Measurements from ENCODE around the gene KRTAP10-8.
"Not testable (repeated sequence)": the region's sequence is repeated elsewhere in the genome, so short reads cannot be mapped to it uniquely, and the experiment has no call there.

KRTAP10-8 gene

DNA sequence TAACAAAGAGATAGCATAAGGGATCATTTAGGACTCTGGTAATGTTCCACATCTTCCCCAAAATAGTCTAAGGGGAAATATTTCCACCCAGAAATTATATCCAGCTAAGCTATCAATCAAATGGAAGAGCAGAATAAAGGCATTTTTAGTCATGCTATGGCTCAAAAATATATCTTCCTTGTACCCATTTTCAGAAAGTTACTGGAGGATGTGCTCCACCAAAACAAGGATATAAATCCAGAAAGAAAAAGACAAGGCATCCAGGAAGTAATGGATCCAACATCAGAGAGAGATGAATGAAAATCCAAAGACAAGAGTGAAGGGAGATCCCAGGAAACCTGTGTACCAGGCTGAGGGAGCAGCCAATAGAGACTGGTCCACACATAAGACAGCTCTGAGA, 2.7 kb upstream of the KRTAP10-8 start:
- peaks cover 0 to 21% of the 10 kb centered on the region in 2 donors for H3K27me3 ChIP-seq
- intact Hi-C loops (cut with DNase I; ENCODE audit: low total_unique reads) = no loop called here
- DNase-seq = no peak
- H3K4me1 ChIP-seq = no peaks in the 10 kb centered on the region
- no peak overlapping the region for H3K27ac ChIP-seq
- H3K36me3 ChIP-seq = no peaks in the 10 kb centered on the region
- TF ChIP-seq, protein P1, sequence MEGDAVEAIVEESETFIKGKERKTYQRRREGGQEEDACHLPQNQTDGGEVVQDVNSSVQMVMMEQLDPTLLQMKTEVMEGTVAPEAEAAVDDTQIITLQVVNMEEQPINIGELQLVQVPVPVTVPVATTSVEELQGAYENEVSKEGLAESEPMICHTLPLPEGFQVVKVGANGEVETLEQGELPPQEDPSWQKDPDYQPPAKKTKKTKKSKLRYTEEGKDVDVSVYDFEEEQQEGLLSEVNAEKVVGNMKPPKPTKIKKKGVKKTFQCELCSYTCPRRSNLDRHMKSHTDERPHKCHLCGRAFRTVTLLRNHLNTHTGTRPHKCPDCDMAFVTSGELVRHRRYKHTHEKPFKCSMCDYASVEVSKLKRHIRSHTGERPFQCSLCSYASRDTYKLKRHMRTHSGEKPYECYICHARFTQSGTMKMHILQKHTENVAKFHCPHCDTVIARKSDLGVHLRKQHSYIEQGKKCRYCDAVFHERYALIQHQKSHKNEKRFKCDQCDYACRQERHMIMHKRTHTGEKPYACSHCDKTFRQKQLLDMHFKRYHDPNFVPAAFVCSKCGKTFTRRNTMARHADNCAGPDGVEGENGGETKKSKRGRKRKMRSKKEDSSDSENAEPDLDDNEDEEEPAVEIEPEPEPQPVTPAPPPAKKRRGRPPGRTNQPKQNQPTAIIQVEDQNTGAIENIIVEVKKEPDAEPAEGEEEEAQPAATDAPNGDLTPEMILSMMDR (IDR thresholded peaks at IDR 0.05) = no peak
- no peak overlapping the region for H3K4me3 ChIP-seq
- H3K9me3 ChIP-seq = peaks cover 0 to 24% (median 21%) of the 10 kb centered on the region in 3 donors

DNA sequence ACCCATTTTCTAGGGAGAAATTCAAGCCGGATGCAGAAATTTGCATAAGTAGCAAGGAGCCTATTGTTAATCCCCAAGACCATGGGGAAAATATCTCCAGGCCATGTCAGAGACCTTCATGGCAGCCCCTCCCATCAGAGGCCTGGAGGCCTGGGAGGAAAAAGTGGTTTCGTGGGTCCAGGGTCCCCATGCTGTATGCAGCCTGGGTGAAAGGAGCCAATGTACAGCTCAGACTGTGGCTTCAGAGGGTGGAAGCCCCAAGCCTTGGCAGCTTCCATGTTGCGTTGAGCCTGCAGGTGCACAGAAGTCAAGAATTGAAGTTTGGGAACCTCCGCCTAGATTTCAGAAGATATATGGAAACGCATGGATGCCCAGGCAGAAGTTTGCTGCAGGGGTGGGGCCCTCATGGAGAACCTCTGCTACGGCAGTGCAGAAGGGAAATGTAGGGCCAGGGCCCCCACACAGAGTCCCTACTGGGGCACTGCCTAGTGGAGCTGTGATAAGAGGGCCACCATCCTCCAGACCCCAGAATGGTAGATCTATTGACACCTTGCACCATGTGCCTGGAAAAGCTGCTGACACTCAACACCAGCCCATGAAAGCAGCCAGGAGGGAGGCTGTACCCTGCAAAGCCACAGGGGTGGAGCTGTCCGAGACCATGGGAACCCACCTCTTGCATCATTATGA, 1.6 kb upstream of the KRTAP10-8 start:
- Histone ChIP-seq H3K9me3 (peaks cover 0 to 24% (median 21%) of the 10 kb centered on the region in 3 donors), H3K27me3 (peaks cover 0 to 30% of the 10 kb centered on the region in 2 donors)
- H3K4me3 ChIP-seq; H3K4me1 ChIP-seq; intact Hi-C loops (cut with DNase I; ENCODE audit: low total_unique reads); H3K27ac ChIP-seq; DNase-seq; H3K36me3 ChIP-seq: not testable (repeated sequence)

DNA sequence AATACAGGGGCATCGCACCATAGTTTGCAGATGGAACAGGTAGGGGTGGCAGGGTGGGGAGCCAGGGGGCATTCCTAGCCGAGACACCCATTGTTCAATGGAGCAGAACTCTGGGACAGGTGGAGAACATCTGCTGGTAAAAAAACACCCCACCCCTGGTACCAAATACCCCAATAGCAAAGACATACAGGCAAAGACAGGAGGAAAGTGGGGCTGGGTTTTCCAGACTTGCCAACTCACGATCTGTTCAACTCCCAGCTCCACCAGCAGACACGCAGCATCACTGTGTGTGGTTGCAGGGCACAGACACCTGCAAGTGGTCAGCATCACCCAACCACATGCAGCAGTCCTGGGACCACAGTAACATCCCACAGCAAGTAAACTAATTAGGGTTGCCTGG, 328 bp upstream of the KRTAP10-8 start:
- Histone ChIP-seq H3K4me3 (no peak overlapping the region), H3K27me3 (peaks cover 0 to 37% of the 10 kb centered on the region in 2 donors), H3K9me3 (peaks cover 0 to 24% (median 21%) of the 10 kb centered on the region in 3 donors), H3K27ac (no peak overlapping the region), H3K36me3 (no peaks in the 10 kb centered on the region), H3K4me1 (no peaks in the 10 kb centered on the region)
- TF ChIP-seq, protein P1 (IDR thresholded peaks at IDR 0.05) = no peak
- no peak for DNase-seq
- intact Hi-C loops (cut with DNase I; ENCODE audit: low total_unique reads) = no loop called here

DNA sequence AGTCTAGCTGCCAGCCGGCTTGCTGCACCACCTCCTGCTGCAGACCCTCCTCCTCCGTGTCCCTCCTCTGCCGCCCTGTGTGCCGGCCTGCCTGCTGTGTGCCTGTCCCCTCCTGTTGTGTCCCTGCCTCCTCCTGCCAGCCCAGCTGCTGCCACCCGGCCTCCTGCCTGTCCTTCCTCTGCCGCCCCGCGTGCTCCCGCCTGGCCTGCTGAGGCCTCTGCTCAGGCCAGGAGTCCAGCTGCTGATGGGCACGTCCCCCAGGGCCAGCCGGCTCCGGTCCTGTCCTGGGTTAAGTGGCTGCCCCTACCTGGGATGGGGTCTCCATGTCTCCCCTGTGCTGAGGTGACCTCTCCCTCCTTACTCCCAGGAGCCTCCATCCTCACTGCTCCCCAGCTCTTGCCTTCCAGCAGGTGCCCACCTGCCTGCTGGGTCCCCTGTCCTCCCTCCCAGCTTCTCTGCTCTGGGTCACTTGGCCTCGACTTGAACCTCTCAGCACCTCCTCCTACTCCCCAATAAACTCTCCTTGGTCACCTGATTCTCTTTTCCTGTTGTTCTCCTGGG, 870 bp downstream of the KRTAP10-8 start:
- H3K4me1 ChIP-seq = no peaks in the 10 kb centered on the region
- intact Hi-C loops (cut with DNase I; ENCODE audit: low total_unique reads) = no loop called here
- H3K27ac ChIP-seq = no peak overlapping the region
- H3K9me3 ChIP-seq = peaks cover 0 to 24% (median 21%) of the 10 kb centered on the region in 3 donors
- TF ChIP-seq, protein P1 (IDR thresholded peaks at IDR 0.05) = no peak
- H3K36me3 ChIP-seq = no peaks in the 10 kb centered on the region
- H3K27me3 ChIP-seq = peaks cover 0 to 41% of the 10 kb centered on the region in 2 donors
- no peak overlapping the region for H3K4me3 ChIP-seq
- no peak for DNase-seq

DNA sequence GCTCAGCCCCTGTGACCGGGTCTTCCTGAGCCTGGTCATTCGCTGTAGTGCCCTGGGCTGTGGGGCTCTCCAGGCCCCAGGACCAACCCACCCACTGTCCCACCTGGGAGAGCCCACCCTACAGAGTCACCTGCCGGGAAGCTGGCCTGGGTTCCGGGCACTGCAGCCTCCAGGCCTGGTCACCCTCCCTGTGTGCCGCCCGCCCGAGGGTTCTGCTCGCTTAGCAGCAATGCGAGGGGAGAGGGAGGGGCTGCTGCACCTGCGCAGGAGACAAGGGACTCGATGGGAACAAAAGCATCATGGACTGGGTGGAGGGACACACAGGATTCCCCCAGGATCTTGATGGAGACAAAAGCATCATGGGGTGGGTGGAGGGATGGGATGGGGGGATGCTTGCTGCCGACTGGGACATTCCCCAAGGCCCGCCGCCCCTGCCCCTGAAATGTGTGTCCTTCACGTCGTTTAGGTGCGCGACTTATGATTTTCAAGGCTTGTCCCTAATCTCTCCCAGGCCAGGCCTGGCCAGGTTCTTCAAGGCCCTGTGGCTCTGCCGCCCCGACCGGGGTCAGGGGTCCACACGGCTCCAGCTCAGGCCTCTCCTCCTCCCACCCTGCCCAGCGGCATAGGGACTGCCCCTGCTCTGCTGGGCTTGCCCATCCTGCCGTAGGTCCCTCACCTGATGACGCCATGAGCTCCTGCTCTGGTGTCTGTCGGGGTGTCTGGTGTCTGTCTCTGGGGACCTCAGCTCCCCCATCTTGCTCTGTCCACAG, 1.7 kb downstream of the KRTAP10-8 start:
- H3K4me1 ChIP-seq = no peaks in the 10 kb centered on the region
- TF ChIP-seq, protein P1 (IDR thresholded peaks at IDR 0.05) = no peak
- no peak overlapping the region for H3K4me3 ChIP-seq
- H3K27ac ChIP-seq = no peak overlapping the region
- peaks cover 0 to 41% of the 10 kb centered on the region in 2 donors for H3K27me3 ChIP-seq
- peaks cover 0 to 24% (median 21%) of the 10 kb centered on the region in 3 donors for H3K9me3 ChIP-seq
- intact Hi-C loops (cut with DNase I; ENCODE audit: low total_unique reads) = no loop called here
- H3K36me3 ChIP-seq = no peaks in the 10 kb centered on the region
- no peak for DNase-seq

DNA sequence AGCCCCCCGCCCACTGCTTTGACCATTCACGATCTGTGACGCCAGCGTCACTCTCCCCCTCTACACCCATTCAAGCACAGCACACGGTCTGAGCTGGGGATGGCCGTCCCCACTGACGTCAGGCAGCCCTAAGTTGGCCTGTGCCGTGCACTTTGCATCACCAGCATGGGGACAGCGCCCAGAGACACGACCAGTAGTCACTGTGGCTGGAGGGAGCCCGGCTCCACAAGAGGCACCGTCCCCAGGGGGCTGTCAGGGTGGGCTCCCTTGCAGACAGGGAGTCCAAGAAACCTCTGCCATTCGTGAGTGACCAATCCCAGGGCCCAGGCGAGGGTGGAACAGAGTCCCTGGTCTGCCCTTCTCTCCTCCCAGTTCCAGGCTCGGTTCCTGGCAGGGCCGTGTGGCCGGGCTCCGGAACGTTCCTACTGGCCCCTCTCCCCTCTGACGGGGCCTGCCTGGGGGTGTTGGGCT, 2.3 kb downstream of the KRTAP10-8 start:
- Histone ChIP-seq H3K36me3 (no peaks in the 10 kb centered on the region), H3K9me3 (peaks cover 0 to 23% (median 18%) of the 10 kb centered on the region in 3 donors), H3K4me1 (no peaks in the 10 kb centered on the region), H3K27me3 (peaks cover 0 to 41% of the 10 kb centered on the region in 2 donors), H3K4me3 (no peak overlapping the region), H3K27ac (no peak overlapping the region)
- intact Hi-C loops (cut with DNase I; ENCODE audit: low total_unique reads) = no loop called here
- TF ChIP-seq, protein P1 (IDR thresholded peaks at IDR 0.05) = no peak
- no peak for DNase-seq
